GM21619 (cell line): Measurements from ENCODE around the gene DNAH1.

ENCODE experiments used
- ATAC-seq: cut with Tn5 transposase; IDR thresholded peaks from one replicate; pipeline ENCODE4 v1.9.1; 2021; ENCODE audit not compliant: unreplicated experiment

Gene DNAH1

GRCh38 chr3:52384019-52384761, 68.1 kb downstream of the DNAH1 start:
- no peak for ATAC-seq

DNA sequence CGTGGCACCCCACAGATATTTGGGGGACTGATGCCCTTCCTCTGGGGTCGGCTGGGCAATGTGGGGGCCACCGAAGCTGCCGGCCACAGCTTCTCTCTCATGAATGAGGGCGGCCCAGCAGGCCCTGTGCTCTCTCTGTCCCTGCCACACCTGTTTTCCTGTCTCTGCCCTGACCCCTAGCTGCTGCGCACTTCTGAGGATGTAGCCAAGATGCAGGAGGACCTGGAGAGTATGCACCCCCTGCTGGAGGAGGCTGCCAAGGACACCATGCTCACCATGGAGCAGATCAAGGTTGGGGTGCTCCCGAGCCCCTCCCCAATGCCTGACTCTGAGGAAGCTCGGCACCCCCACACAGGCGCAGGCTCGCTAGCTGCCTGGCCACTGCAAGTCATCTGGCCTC, 69.0 kb downstream of the DNAH1 start:
- no peak for ATAC-seq

DNA sequence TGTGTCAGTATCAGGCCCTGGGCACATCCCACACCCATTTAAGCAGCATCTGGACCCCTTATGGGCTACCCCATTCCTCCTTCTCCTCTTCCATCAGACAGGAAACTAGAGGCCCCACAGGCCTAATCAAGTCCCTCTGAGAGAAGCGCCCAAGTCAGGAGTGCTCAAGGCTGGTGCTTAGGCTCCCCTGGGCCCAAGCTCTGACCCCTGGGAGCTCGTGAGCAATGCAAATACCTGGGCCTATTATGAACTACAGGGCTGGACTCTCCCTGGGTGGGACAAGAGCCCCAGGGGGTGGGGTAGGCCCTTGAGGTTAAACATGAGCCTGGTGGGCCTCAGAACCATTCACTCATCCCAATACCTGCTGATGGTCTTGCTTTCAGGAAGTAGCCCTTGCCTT, 71.4 kb downstream of the DNAH1 start:
- no peak for ATAC-seq

GRCh38 chr3:52388348-52388821, 72.3 kb downstream of the DNAH1 start:
- no peak for ATAC-seq

- ATAC-seq = no peak
These were observed 72.8 kb downstream of the DNAH1 start for GRCh38 chr3:52388933-52389332.

DNA sequence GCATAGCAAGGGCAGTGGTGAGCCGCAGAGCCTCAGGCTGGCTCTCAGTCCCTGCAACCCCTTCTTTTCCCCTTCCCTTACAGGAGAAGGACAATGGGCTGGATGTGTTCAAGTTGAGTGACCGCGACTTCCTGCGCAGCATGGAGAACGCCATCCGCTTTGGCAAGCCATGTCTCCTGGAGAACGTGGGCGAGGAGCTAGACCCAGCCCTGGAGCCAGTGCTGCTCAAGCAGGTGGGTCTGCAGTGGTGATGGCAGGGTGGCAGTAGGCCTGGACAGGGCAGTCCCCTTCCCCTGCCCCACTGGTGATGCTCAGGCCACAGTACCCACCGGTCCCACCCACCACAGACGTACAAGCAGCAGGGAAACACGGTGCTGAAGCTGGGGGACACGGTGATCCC, 75.0 kb downstream of the DNAH1 start:
- no peak for ATAC-seq

DNA sequence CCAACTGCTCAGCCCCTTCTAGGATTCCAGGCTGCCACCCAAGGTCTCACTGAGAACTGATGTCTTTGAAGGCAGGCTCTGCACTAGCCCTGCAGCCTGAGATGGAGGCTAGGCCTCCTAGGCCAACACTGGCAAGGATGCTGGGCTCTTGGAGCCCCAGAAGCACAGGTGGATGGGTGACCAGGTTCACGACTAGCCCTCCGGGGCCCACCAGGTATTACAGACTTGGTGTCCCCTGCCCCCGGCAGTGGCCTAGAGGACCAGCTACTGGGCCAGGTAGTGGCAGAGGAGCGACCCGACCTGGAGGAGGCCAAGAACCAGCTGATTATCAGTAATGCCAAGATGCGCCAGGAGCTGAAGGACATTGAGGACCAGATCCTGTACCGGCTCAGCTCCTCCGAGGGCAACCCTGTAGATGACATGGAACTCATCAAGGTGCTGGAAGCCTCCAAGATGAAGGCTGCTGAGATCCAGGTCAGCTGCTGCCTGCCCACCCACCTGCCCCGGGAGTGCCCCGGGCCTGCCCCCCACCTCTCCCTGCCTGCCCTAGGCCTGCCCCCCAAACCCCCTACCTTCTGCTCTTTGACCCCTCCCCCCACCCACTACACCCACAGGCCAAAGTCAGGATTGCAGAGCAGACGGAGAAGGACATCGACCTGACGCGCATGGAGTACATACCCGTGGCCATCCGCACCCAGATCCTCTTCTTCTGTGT, 76.3 kb downstream of the DNAH1 start:
- ATAC-seq = no peak

DNA sequence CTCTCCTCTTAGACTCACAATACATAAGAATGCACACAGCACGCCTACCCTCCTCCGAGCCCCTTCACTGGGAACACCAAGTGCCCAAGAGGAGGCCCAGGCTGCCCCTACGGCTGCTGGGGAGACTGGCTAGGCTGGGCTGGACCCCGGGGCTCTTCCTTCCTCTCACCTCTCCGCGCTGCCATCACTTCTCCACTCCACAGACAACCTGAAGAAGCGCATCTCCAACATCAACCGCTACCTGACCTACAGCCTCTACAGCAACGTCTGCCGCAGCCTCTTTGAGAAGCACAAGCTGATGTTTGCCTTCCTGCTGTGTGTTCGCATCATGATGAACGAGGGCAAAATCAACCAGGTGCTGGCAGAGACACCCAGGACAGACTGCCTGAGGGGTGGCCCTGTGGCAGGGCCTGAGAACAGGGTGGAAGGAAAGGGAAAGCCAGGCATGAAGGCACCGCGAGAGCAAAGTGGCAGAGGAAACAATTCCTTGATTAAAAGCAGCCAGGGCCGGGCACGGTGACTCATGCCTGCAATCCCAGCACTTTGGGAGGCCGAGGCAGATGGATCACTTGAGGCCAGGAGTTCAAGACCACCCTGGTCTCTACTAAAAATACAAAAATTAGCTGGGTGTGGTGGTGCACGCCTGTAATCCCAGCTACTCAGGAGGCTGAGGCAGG, 77.2 kb downstream of the DNAH1 start:
- no peak for ATAC-seq

DNA sequence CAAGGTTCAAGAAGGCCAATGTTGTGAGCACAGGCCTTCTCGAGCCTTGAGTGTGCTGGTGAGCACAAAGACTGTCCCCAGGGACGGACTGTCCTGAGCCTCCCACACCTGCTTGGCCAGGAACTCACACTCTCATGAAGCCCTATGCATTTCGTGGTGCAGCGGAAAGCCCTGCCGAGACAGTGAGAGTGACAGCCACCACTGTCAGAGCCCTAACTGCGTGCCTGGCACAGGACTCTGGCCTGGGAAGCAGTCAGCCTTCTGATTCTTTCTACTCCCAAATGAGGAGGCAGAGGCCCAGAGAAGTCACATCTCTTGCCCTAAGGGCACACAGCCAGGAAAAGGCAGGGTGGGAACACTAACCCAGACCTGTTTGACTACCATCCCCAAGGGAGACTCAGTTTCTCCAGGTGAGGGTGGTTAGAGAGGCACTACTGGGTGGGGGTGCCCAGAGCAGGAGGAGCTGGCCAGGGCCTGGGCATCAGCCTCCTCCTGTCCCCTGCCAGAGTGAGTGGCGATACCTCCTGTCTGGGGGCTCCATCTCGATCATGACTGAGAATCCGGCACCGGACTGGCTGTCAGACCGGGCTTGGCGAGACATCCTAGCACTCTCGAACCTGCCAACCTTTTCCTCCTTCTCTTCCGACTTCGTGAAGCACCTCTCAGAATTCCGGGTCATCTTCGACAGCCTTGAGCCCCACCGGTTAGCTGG, 78.0 kb downstream of the DNAH1 start:
- ATAC-seq = no peak

GRCh38 chr3:52394751-52395502, 78.8 kb downstream of the DNAH1 start:
- ATAC-seq = no peak

- no peak for ATAC-seq
These were observed 79.4 kb downstream of the DNAH1 start for GRCh38 chr3:52395503-52395865.

DNA sequence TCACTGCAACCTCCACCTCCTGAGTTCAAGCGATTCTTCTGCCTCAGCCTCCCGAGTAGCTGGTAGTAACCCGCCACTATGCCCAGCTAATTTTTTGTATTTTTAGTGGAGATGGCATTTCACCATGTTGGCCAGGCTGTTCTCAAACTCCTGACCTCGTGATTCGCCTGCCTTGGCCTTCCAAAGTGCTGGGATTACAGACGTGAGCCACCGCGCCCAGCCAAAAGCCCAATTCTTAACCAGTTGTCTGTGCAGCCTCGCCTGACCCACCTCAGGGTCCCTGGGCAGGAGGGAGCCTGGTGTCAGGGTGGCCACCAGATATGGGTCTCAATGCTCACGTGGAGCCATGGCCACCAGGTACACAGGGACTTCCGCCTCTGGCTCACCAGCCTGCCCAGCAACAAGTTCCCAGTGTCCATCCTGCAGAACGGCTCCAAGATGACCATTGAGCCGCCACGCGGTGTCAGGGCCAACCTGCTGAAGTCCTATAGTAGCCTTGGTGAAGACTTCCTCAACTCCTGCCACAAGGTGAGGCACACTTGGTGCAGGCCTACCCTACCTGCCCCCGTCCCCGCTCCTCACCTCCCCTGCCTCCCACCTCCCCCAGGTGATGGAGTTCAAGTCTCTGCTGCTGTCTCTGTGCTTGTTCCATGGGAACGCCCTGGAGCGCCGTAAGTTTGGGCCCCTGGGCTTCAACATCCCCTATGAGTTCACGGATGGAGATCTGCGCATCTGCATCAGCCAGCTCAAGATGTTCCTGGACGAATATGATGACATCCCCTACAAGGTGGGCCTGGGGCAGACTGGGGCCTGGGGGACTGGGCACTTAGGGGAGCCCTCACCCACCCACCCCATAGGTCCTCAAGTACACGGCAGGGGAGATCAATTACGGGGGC, 80.1 kb downstream of the DNAH1 start:
- no peak for ATAC-seq

- ATAC-seq = no peak
These were observed 80.9 kb downstream of the DNAH1 start for GRCh38 chr3:52396907-52397591.

DNA sequence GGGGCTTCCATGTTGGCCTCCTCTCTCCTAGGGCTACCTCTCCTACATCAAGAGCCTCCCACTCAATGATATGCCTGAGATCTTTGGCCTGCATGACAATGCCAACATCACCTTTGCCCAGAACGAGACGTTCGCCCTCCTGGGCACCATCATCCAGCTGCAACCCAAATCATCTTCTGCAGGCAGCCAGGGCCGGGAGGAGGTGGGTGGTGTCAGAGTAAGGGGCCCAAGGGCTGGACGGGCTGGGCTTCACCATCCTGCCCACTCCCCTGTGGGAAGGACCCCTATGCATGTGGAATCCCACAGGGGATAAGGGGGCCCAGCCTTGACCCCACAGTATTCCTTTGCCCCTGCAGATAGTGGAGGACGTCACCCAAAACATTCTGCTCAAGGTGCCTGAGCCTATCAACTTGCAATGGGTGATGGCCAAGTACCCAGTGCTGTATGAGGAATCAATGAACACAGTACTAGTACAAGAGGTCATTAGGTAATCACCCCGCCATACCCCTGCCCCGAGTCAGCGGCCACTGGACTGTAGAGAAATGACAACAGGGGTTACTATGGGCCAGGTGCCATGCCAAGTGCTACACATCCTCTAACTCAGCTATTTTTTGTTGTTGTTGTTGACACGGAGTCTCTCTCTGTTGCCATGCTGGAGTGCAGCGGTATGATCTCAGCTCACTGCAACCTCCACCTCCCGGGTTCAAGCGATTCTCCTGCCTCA, 81.7 kb downstream of the DNAH1 start:
- no peak for ATAC-seq

DNA sequence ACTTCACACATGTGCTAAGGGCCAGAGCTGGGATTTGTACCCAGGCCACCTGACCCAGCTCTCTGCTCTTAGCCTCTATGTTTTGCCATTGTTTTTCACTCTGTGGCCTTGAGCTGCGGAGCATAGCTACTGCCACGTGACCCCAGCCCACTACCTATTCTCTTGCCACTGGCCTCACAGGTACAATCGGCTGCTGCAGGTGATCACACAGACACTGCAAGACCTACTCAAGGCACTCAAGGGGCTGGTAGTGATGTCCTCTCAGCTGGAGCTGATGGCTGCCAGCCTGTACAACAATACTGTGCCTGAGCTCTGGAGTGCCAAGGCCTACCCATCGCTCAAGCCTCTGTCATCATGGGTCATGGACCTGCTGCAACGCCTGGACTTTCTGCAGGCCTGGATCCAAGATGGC, 82.6 kb downstream of the DNAH1 start:
- ATAC-seq = no peak

GRCh38 chr3:52399131-52399530, 83.0 kb downstream of the DNAH1 start:
- no peak for ATAC-seq

GRCh38 chr3:52399593-52399992, 83.5 kb downstream of the DNAH1 start:
- no peak for ATAC-seq

- no peak for ATAC-seq
These were observed 84.2 kb downstream of the DNAH1 start for GRCh38 chr3:52400275-52400793.
